ENCODE results near the gene BUD13.

The BUD13 gene

DNA sequence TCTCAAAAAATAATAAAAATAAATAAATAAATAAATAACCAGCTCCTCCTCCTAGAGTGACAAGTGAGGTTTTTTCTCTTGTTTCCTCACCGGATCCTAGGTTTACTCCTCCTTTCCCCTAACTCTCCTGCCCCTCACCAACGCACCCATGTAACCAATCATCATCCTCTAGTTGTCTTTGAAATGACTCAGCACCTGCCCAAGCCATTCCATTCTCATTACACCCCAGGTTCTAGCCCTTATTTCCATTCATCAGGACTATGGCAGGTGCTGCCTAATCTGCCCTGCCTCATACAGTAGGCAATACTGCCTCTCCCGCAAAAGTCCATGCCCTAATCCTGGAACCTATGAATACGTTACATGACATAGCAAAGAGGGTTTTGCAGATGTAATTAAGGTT, 60.4 kb downstream of the BUD13 start:
- DNase-seq, result no peak

GRCh38 chr11:116710762-116711161, 62.0 kb downstream of the BUD13 start:
- DNase-seq, result no peak

- no peak for DNase-seq
These were observed 62.6 kb downstream of the BUD13 start for GRCh38 chr11:116710001-116710674.

DNA sequence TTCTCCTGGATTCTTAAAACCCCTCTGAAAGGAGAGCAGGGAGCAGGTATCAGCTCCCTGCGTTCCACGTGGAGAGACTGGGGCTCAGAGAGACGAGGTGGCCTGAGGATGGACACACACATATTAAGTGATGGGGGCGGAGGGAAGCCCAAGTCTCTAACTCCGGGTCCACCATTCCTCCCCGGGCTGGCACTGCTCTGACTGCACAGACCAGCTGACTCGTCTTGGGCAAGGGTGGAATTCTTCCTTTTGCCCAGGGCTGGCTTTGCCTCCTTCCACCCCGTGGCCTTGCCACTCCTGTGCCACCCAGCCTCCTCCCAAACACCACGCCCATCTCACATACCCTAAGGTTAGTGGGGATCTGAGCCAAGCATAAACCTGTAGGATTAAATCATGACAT, 65.0 kb downstream of the BUD13 start:
- no peak for DNase-seq

GRCh38 chr11:116707161-116707629, 65.6 kb downstream of the BUD13 start:
- DNase-seq, result no peak

GRCh38 chr11:116703421-116703820, 69.4 kb downstream of the BUD13 start:
- no peak for DNase-seq

DNA sequence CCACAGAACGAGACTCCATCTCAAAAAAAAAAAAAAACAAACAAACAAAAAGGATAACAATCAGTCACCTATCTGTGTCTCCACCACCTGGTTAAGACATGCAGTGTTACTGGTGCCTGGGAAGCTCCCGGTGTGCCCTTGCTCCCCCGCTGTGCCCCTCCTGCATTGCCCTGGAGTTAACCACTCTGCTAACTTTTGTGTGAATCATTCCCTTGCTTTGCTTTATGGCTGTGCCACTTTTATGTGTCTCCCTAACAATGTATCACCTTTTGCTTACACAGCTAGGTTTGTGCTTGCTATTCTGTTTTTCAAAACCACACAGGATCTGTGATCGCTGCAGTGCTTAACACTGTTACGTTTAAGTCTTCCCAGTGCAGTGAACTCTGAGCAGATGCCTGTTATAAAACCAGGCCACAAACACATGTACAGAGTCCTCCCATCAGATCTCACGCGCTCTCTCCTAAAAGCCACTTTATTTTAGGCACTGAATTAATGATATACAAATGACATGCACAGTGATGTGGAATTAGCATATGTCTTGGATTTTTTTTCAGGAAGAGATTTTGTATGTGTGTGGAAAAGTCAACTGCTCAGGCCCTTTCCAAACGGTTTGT, 69.9 kb downstream of the BUD13 start:
- DNase-seq, result no peak

GRCh38 chr11:116701876-116702275, 70.9 kb downstream of the BUD13 start:
- DNase-seq, result no peak

GRCh38 chr11:116701297-116701801, 71.4 kb downstream of the BUD13 start:
- DNase-seq, result no peak

DNA sequence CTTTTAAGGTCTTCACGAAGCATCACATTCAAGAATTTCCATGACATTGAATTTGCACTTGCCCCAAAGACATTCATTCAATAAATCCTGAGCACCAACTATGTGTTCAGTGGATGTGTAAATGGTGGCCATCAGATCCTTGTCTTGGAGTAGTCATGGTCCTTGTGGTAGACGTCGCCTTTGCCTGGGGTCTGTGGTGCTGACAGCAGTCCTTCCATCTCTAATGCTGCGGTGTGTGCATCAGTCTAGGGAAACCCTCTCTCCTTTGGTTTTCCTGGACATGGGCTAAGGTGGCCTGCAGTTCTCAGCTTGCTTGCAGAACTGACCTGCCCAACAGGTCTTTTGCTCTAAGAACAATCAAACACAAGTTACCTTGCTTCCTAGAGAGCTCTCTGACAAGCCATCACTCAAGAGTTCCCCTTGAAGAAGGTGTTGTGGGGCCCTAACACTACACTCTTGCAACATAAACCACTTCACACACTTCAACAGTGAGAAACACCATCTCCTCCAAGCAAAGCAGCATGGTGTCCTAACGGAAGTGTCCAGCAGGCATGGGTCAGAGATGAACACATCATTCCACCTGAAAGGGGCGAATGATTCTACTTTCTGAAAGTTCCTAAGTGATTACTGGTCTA, 72.1 kb downstream of the BUD13 start:
- DNase-seq, result no peak
